ENCODE data around the gene LAMC3.
A peak's percentile ranks its signal among the peaks of the same experiment; 100 is the strongest.

Gene LAMC3

GRCh38 chr9:130995086-130996011, 13.6 kb upstream of the LAMC3 start:
- H3K4me3 ChIP-seq (replicated peaks; ENCODE audit: low read depth, low read length) = no peak overlapping the region
- TF ChIP-seq CTCF (IDR thresholded peaks at IDR 0.05; ENCODE audit: low read depth, low read length, missing control alignments) = no peak
- peak; percentile 59 for DNase-seq (ENCODE audit: extremely low read depth, low read depth)

- no peak for TF ChIP-seq CTCF (IDR thresholded peaks at IDR 0.05; ENCODE audit: low read depth, low read length, missing control alignments)
- no peak for DNase-seq (ENCODE audit: extremely low read depth, low read depth)
- H3K4me3 ChIP-seq (replicated peaks; ENCODE audit: low read depth, low read length) = no peak overlapping the region
These were observed 12.8 kb upstream of the LAMC3 start for GRCh38 chr9:130996205-130996604.

GRCh38 chr9:130996676-130997394, 12.1 kb upstream of the LAMC3 start:
- no peak overlapping the region for H3K4me3 ChIP-seq (replicated peaks; ENCODE audit: low read depth, low read length)
- no peak for TF ChIP-seq CTCF (IDR thresholded peaks at IDR 0.05; ENCODE audit: low read depth, low read length, missing control alignments)
- DNase-seq (ENCODE audit: extremely low read depth, low read depth) = no peak

- TF ChIP-seq CTCF (IDR thresholded peaks at IDR 0.05; ENCODE audit: low read depth, low read length, missing control alignments) = no peak
- H3K4me3 ChIP-seq (replicated peaks; ENCODE audit: low read depth, low read length) = no peak overlapping the region
- DNase-seq (ENCODE audit: extremely low read depth, low read depth) = no peak
These were observed 11.6 kb upstream of the LAMC3 start for GRCh38 chr9:130997395-130997684.

GRCh38 chr9:130997925-130998596, 10.9 kb upstream of the LAMC3 start:
- DNase-seq (ENCODE audit: extremely low read depth, low read depth) = peak; percentile 38

More at GRCh38 chr9:130997925-130998596, 10.9 kb upstream of the LAMC3 start:
- H3K4me3 ChIP-seq (replicated peaks; ENCODE audit: low read depth, low read length) = no peak overlapping the region
- peak; percentile 81 for TF ChIP-seq CTCF (IDR thresholded peaks at IDR 0.05; ENCODE audit: low read depth, low read length, missing control alignments)

Data from HFF-Myc (cell line).